ENCODE results near the gene CPNE2. TPM values are rescaled to one million over a fixed set of nuclear protein-coding genes. Genes with fewer than 3 reads are reported as not detected.

CPNE2 gene
- total RNA-seq, 2 experiments from 2014 or later = 10.4 TPM

GRCh38 chr16:57115514-57116182, 23.3 kb downstream of the CPNE2 start:
- Mint-ChIP-seq H3K36me3 (no peaks in the 10 kb centered on the region), H3K27ac (no peak overlapping the region), H3K9me3 (no peaks in the 10 kb centered on the region), H3K4me3 (no peak overlapping the region), H3K27me3 (no peaks in the 10 kb centered on the region), H3K4me1 (peaks cover 5% of the 10 kb centered on the region)
- no peak for DNase-seq

- Mint-ChIP-seq H3K9me3 (no peaks in the 10 kb centered on the region), H3K36me3 (no peaks in the 10 kb centered on the region), H3K4me3 (no peak overlapping the region), H3K27ac (no peak overlapping the region), H3K4me1 (peaks cover 5% of the 10 kb centered on the region), H3K27me3 (no peaks in the 10 kb centered on the region)
- no peak for DNase-seq
Observed at GRCh38 chr16:57118461-57119084, 26.2 kb downstream of the CPNE2 start.

GRCh38 chr16:57123216-57123973, 31.0 kb downstream of the CPNE2 start:
- Mint-ChIP-seq H3K27ac (peak overlapping the region; percentile 61), H3K36me3 (peaks cover 3% of the 10 kb centered on the region), H3K4me1 (peaks cover 36% of the 10 kb centered on the region), H3K27me3 (no peaks in the 10 kb centered on the region), H3K9me3 (no peaks in the 10 kb centered on the region), H3K4me3 (no peak overlapping the region)
- no peak for DNase-seq

GRCh38 chr16:57123974-57124674, 31.7 kb downstream of the CPNE2 start:
- DNase-seq = no peak
- Mint-ChIP-seq H3K4me1 (peaks cover 43% of the 10 kb centered on the region), H3K9me3 (no peaks in the 10 kb centered on the region), H3K36me3 (peaks cover 3% of the 10 kb centered on the region), H3K27me3 (no peaks in the 10 kb centered on the region), H3K4me3 (no peak overlapping the region), H3K27ac (peak overlapping the region; percentile 61)

- Mint-ChIP-seq H3K27ac (peak overlapping the region; percentile 3), H3K4me1 (peaks cover 52% of the 10 kb centered on the region), H3K9me3 (no peaks in the 10 kb centered on the region), H3K4me3 (no peak overlapping the region), H3K27me3 (no peaks in the 10 kb centered on the region), H3K36me3 (peaks cover 3% of the 10 kb centered on the region)
- DNase-seq = no peak
Observed at GRCh38 chr16:57125376-57125775, 33.0 kb downstream of the CPNE2 start.

- H3K9me3 Mint-ChIP-seq = no peaks in the 10 kb centered on the region
- H3K4me3 Mint-ChIP-seq = no peak overlapping the region
- no peak for DNase-seq
- H3K27ac Mint-ChIP-seq = no peak overlapping the region
- peaks cover 58% of the 10 kb centered on the region for H3K4me1 Mint-ChIP-seq
- no peaks in the 10 kb centered on the region for H3K27me3 Mint-ChIP-seq
- peaks cover 7% of the 10 kb centered on the region for H3K36me3 Mint-ChIP-seq
Observed at GRCh38 chr16:57125969-57126368, 33.6 kb downstream of the CPNE2 start.

GRCh38 chr16:57126411-57126810, 34.0 kb downstream of the CPNE2 start:
- Mint-ChIP-seq H3K27me3 (no peaks in the 10 kb centered on the region), H3K9me3 (no peaks in the 10 kb centered on the region), H3K4me3 (no peak overlapping the region), H3K4me1 (peaks cover 62% of the 10 kb centered on the region), H3K27ac (peak overlapping the region; percentile 47), H3K36me3 (peaks cover 7% of the 10 kb centered on the region)
- no peak for DNase-seq

- H3K4me3 Mint-ChIP-seq = no peak overlapping the region
- peak overlapping the region; percentile 79 for H3K27ac Mint-ChIP-seq
- peaks cover 70% of the 10 kb centered on the region for H3K4me1 Mint-ChIP-seq
- H3K27me3 Mint-ChIP-seq = no peaks in the 10 kb centered on the region
- peaks cover 7% of the 10 kb centered on the region for H3K36me3 Mint-ChIP-seq
- DNase-seq = peak; percentile 19
- H3K9me3 Mint-ChIP-seq = no peaks in the 10 kb centered on the region
Observed at GRCh38 chr16:57127037-57127763, 34.8 kb downstream of the CPNE2 start.

- DNase-seq = no peak
- Mint-ChIP-seq H3K4me3 (no peak overlapping the region), H3K36me3 (peaks cover 7% of the 10 kb centered on the region), H3K9me3 (no peaks in the 10 kb centered on the region), H3K27me3 (no peaks in the 10 kb centered on the region), H3K4me1 (peaks cover 76% of the 10 kb centered on the region), H3K27ac (peak overlapping the region; percentile 79)
Observed at GRCh38 chr16:57127836-57128235, 35.5 kb downstream of the CPNE2 start.

GRCh38 chr16:57128771-57129389, 36.5 kb downstream of the CPNE2 start:
- peak; percentile 70 for DNase-seq
- Mint-ChIP-seq H3K4me1 (peaks cover 77% of the 10 kb centered on the region), H3K9me3 (no peaks in the 10 kb centered on the region), H3K4me3 (peak overlapping the region; percentile 76), H3K27ac (peak overlapping the region; percentile 95), H3K27me3 (no peaks in the 10 kb centered on the region), H3K36me3 (peaks cover 7% of the 10 kb centered on the region)

GRCh38 chr16:57130950-57131321, 38.6 kb downstream of the CPNE2 start:
- Mint-ChIP-seq H3K4me3 (no peak overlapping the region), H3K27me3 (no peaks in the 10 kb centered on the region), H3K27ac (peak overlapping the region; percentile 91), H3K4me1 (peaks cover 86% of the 10 kb centered on the region), H3K36me3 (peaks cover 7% of the 10 kb centered on the region), H3K9me3 (no peaks in the 10 kb centered on the region)
- no peak for DNase-seq

- no peak for DNase-seq
- Mint-ChIP-seq H3K4me3 (peak overlapping the region; percentile 38), H3K36me3 (peaks cover 7% of the 10 kb centered on the region), H3K27ac (peak overlapping the region; percentile 91), H3K9me3 (no peaks in the 10 kb centered on the region), H3K4me1 (peaks cover 88% of the 10 kb centered on the region), H3K27me3 (no peaks in the 10 kb centered on the region)
Observed at GRCh38 chr16:57131351-57131970, 39.1 kb downstream of the CPNE2 start.

- no peak for DNase-seq
- Mint-ChIP-seq H3K9me3 (no peaks in the 10 kb centered on the region), H3K36me3 (peaks cover 4% of the 10 kb centered on the region), H3K27me3 (no peaks in the 10 kb centered on the region), H3K4me1 (peaks cover 78% of the 10 kb centered on the region), H3K4me3 (no peak overlapping the region), H3K27ac (peak overlapping the region; percentile 82)
Observed at GRCh38 chr16:57132470-57132869, 40.1 kb downstream of the CPNE2 start.

GRCh38 chr16:57133031-57133430, 40.6 kb downstream of the CPNE2 start:
- Mint-ChIP-seq H3K9me3 (no peaks in the 10 kb centered on the region), H3K27me3 (no peaks in the 10 kb centered on the region), H3K4me1 (peaks cover 73% of the 10 kb centered on the region), H3K27ac (no peak overlapping the region), H3K4me3 (no peak overlapping the region), H3K36me3 (peaks cover 4% of the 10 kb centered on the region)
- no peak for DNase-seq
